HG02763 (cell line): ENCODE data around the gene CDKN1C.

Experiments used
- ATAC-seq: cut with Tn5 transposase; IDR thresholded peaks from one replicate; pipeline ENCODE4 v1.9.1; 2021; ENCODE audit warnings: mild to moderate bottlenecking, moderate library complexity; ENCODE audit not compliant: unreplicated experiment

CDKN1C gene

GRCh38 chr11:2890466-2891294 lies 5.1 kb upstream of the CDKN1C start:
- ATAC-seq: no peak

DNA sequence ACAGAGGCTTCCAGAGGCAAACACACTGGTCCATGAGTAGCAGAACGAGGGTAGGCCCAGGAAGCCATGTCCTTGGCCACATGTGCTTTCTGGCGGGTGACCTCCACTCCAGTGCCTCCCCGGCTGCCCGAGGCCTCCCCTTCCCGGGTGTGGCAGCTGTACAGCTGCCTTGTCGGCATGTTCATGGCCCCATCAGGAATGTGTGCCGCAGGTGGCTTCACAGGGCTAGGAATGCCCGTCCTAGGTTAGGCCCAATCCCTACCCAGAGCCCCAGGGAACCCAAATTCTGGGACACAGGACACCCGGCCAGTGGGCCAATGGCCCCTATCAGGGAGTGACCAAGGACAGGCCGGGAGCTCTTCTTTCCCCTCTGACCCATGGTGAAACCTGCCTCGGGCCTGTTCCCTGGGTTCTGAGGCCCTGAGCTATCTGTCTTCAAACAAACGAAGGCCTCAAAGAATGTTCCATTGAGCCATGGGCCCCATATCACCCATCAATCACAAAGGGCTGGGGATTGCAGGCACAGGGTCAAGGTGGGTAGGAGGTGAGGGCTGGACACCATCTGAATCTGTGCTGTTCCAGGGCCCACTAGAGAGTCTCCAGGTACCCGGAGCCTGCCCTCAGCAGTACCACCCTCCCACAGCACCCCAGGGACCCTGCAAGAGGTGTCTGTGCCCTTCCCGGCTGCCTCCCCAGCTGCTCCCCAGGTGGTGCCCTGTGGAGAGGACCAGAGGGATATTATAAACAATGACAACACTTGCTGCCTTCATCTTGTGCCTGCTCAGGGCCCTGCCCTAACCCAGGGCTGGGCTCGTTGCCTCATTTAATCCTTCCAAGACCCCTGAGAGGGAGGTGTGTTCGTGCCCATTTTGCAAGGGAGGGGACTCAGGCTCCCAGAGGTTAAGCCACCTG lies 4.0 kb upstream of the CDKN1C start:
- ATAC-seq: no peak

DNA sequence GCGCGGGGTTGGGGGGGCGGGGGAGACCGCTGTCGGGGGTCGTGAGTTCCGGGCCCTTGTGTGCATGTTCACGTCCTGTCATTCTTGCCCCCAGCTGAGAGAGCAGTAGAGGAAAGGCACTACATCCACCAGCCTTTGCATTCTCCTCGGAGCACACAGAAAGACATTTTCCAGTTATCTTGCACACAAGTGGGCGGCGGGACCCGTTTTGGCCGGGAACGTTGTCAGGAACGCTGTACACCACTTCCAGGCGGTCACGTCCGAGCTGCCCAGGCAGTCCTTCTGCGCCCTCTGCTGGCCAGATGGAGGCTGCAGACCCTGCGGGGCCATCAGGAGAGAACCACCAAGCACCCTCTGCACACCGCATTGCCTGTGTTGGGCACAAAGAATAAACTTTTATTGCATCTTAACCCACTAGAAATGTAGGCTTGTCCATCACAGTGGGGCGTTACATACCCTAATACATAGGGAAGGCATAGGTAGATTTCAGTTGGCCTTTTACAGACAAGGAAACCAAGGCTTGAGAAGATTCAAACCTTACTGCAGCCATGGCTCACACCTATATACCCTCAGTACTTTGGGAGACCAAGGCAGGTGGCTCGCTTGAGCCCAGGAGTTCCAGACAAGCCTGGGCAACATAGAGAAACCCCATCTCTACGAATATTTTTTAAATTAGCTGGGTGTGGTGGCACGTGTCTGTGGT lies 2.8 kb upstream of the CDKN1C start:
- no peak for ATAC-seq

- ATAC-seq: no peak
Measured at GRCh38 chr11:2887515-2888195, 2.1 kb upstream of the CDKN1C start.

DNA sequence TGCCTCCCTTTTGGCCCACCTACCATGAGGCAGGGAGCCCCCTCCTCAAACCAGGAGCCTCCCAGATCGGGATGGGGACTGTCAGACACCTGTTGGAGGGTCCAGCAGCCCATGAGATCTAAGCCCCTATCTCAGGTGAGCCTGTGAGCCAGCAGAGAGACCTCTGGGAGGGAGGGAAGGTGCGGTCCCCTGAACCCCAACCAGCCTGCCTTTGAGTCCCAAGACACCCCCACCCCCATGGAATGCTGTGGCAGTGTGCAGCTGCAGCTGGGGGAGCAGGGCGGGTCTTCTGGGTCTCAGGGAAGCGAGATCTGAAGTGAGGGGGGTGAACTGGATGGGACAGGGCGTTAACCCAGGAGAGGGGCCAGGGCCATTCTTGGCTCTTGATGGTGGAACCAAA lies 1.4 kb upstream of the CDKN1C start:
- no peak for ATAC-seq

- ATAC-seq: no peak
Measured at GRCh38 chr11:2886191-2886894, 768 bp upstream of the CDKN1C start.

DNA sequence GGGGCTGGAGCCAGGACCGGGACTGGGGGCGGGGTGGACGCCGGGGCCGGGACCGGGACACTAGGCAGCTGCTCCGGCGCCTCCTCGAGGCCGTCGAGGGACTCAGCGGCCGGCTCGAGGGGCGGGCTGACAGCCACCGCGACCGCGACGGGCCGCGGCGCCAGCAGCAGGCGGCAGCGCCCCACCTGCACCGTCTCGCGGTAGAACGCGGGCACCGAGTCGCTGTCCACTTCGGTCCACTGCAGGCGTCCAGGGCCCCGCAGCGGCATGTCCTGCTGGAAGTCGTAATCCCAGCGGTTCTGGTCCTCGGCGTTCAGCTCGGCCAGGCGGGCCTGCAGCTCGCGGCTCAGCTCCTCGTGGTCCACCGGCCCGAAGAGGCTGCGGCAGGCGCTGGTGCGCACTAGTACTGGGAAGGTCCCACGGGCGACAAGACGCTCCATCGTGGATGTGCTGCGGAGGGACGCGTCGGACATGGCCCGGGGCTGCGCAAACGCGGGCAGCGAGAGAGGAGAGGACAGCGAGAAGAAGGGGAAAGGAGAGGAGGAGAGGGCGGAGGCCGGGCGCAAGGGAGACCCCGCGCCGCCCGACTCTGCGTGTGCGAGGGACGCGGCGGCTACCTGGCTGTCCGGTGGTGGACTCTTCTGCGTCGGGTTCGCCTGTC lies 428 bp downstream of the CDKN1C start:
- no peak for ATAC-seq

- no peak for ATAC-seq
Measured at GRCh38 chr11:2883979-2884815, 1.4 kb downstream of the CDKN1C start.

DNA sequence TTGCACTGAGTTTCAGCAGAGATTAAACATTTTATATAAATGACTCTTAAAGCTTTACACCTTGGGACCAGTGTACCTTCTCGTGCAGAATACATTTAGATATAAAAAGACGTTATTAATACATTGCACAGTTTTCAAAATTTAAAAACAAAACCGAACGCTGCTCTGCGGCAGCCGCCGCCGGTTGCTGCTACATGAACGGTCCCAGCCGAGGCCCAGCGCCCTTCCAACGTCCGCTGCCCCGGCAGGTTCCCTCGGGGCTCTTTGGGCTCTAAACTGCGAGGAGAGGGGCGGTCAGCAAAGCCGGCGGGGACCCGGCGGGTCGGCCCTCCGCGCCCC lies 2.0 kb downstream of the CDKN1C start:
- no peak for ATAC-seq

GRCh38 chr11:2882396-2883110 lies 3.0 kb downstream of the CDKN1C start:
- ATAC-seq: no peak

DNA sequence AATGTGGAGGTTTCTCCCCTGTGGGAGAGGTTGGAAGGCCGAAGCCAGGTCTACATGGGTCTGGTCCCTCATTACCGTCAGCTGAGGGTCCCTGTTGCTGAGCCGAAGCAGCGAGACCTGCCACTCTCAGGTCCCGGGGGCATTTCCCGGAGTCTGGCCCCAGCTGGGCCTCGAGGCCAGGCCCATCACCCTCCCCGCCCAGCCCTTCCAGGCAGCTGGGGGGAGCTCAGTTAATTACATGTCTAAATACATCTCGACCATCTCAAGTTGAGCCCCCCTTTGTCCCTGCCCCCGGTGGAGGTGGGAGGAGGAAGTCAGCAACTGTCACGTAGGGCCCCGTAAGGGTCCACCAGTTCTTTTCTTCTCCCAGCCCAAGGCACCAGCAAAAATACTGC lies 3.6 kb downstream of the CDKN1C start:
- no peak for ATAC-seq

- no peak for ATAC-seq
Measured at GRCh38 chr11:2881076-2881980, 4.2 kb downstream of the CDKN1C start.

DNA sequence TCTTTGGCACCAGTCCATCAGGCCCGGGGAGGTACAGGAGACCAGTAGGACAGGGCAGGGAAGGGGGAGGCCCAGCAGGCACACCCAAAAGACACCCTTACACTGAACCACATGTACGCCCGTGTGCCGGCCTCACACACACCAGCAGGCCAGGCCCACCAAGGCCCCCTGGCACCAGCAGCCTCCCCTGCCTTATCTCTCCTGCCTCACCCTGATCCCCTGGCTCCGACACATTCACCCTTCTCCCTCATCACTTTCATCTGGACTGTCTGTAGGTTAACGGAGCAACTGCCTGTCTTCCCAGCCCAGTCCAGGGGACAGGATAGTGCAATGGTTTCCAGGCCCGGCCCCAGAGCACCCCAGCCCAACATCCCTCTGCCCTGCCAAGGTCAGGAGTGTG lies 4.9 kb downstream of the CDKN1C start:
- ATAC-seq: no peak

- no peak for ATAC-seq
Measured at GRCh38 chr11:2878782-2879181, 6.8 kb downstream of the CDKN1C start.

- no peak for ATAC-seq
Measured at GRCh38 chr11:2877474-2877873, 8.1 kb downstream of the CDKN1C start.

GRCh38 chr11:2874963-2875362 lies 10.6 kb downstream of the CDKN1C start:
- no peak for ATAC-seq

GRCh38 chr11:2870969-2871680 lies 14.4 kb downstream of the CDKN1C start:
- no peak for ATAC-seq
